Hematopoietic multipotent progenitor cell treated with erythropoietin and hydrocortisone succinate and interleukin-3 and kit ligand, for 8 days (in vitro differentiated cells): ENCODE data around the gene SCUBE1.

ENCODE experiments used
- DNase-seq: peaks from one replicate; pipeline ENCODE4 v3.0.0-alpha.2; 2015

Gene SCUBE1

GRCh38 chr22:43325176-43325575, 18.0 kb downstream of the SCUBE1 start:
- no peak for DNase-seq

- no peak for DNase-seq
Measured at GRCh38 chr22:43320943-43321900, 21.9 kb downstream of the SCUBE1 start.

- DNase-seq: no peak
Measured at GRCh38 chr22:43319661-43320486, 23.3 kb downstream of the SCUBE1 start.

DNA sequence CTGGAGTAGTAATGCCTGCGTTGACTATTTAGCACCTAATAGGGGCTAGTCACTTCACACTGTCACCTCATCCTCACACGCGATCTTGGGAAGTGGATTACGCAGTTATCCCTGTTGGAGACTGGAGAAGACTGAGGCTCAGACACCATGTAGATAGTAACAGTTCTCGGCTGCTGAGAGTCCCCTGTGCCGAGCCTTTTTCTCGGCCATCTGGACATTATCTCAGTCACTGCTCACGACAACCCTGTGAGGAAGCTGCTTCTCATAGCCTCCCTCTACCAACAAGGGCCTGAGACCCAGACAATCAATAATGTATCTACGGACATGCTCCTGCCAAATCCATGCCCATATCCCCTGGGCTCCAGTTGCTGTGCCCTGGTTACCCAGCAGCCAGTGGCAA, 25.9 kb downstream of the SCUBE1 start:
- DNase-seq: no peak

DNA sequence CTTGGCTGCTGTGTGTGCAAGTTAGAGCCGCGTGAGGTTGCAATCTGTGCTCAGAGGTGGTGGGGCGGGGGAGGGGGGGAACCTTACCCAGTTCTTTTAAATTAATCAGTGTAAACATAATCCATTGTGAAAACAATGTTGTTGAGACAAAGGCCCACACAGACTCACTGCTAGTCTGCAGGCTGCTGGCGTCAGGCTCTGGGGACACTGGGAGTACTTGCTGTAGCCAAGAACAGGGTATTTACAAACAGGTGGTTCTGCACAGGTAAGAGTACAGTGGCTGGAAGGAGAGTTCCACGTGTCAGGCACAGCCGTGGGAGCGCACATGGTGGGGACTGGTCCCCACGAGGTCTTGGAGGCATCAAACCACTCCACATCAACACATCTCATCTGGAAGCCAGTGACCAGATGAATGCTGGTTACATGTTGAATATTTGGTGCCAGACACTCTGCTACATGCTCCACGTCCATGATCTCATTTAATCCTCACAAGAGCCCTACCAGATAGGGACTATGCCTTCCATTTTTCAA, 27.4 kb downstream of the SCUBE1 start:
- DNase-seq: no peak

GRCh38 chr22:43314611-43315010, 28.6 kb downstream of the SCUBE1 start:
- DNase-seq: no peak

- DNase-seq: no peak
Measured at GRCh38 chr22:43313890-43314474, 29.2 kb downstream of the SCUBE1 start.

- no peak for DNase-seq
Measured at GRCh38 chr22:43313244-43313889, 29.8 kb downstream of the SCUBE1 start.

GRCh38 chr22:43312608-43313007, 30.6 kb downstream of the SCUBE1 start:
- DNase-seq: no peak

DNA sequence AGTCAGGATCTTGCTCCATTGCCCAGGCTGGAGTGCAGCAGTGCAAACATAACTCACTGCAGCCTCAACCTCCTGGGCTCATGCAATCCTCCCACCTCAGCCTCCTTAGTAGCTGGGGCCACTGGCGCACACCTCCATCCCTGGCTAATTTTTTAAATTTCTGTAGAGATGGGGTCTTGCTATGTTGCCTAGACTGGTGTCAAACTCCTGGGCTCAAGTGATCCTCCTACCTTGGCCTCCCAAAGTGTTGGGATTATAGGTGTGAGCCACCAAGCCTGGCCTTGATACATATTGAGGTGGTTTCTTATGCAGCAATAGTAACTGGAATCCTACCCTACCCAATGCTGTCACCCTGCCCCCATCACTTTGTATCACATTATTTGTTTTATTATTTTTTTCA, 32.4 kb downstream of the SCUBE1 start:
- no peak for DNase-seq

GRCh38 chr22:43310311-43310710, 32.9 kb downstream of the SCUBE1 start:
- peak; percentile 36 for DNase-seq

DNA sequence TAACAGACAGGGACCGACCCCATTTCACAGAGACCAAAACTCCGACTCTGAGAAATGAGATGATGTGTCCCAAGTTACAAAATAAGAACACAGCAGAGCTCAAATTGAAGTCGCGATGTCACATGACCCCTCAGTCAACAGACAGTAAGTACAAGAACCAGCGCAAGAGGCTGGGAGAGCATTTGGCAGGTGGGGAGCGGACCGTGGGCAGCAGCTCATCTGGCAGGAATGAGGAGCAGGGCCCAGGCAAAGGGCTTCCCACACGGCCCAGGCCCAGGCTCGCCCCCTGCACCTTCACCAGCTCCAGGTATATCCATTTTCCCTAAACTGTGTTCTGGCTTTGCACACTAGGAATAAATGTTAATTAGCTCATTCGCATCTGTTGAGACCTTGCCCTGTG, 34.3 kb downstream of the SCUBE1 start:
- DNase-seq: no peak

- DNase-seq: no peak
Measured at GRCh38 chr22:43308060-43308830, 34.9 kb downstream of the SCUBE1 start.

DNA sequence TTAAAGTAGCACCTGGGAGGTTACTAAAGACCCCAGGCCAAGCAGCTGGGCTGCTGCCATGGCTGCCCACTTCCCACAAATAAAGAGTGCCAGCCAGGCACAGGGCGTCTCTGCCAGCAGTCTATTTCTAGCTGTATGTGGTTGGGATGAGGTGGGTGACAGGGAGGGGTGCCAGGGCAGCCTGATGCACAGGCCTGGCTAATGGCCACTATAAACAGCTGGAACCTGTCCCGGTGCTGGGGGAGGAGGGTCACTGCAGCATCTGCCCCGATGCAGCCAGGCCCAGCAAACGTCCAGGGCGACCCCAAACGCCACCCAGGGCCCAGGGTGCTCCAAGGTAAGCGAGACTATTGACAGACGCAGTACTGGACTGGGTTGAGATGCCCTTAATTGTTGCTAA, 37.4 kb downstream of the SCUBE1 start:
- no peak for DNase-seq

GRCh38 chr22:43304831-43305590, 38.2 kb downstream of the SCUBE1 start:
- DNase-seq: no peak

GRCh38 chr22:43303751-43304150, 39.4 kb downstream of the SCUBE1 start:
- DNase-seq: no peak

DNA sequence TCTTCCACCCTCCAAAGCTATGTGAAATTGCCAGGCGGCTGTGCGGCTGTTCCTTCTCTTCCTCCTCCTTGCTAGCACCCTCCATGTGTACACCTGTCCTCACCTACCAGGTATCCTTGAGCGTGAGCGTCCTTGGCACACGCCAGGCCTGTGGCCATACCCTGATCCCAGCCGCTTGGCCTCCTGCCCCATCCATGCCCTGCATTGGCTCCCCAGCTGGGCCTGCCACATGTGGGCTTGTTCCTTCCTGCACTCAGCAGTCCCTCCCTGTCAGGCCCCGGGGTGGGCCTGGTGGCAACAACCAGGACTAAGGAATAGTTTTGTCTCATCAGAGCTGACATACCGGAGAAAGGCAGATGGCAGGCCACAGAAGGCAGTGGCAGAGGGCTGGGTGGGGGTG, 40.0 kb downstream of the SCUBE1 start:
- no peak for DNase-seq

- DNase-seq: no peak
Measured at GRCh38 chr22:43302531-43303041, 40.6 kb downstream of the SCUBE1 start.

DNA sequence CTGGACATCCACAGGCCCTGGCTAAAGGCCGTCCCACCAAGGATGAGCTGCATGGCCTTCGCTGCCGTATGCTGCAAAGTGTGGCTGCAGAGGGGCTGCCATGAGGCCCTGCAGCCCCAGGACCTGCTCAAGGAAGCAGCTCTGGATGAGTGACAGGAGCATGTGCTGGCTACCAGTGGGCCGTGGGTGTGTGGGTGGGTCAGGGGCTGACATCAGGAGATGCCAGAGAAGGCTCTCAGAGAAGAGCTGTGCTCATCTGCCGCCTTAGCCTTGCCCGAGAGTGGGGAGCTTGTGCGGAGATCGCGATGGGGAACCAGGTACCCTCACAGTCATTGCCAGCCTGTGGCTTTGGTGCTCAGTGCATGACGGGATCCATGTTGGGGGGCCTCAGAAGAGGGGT, 41.3 kb downstream of the SCUBE1 start:
- DNase-seq: no peak

DNA sequence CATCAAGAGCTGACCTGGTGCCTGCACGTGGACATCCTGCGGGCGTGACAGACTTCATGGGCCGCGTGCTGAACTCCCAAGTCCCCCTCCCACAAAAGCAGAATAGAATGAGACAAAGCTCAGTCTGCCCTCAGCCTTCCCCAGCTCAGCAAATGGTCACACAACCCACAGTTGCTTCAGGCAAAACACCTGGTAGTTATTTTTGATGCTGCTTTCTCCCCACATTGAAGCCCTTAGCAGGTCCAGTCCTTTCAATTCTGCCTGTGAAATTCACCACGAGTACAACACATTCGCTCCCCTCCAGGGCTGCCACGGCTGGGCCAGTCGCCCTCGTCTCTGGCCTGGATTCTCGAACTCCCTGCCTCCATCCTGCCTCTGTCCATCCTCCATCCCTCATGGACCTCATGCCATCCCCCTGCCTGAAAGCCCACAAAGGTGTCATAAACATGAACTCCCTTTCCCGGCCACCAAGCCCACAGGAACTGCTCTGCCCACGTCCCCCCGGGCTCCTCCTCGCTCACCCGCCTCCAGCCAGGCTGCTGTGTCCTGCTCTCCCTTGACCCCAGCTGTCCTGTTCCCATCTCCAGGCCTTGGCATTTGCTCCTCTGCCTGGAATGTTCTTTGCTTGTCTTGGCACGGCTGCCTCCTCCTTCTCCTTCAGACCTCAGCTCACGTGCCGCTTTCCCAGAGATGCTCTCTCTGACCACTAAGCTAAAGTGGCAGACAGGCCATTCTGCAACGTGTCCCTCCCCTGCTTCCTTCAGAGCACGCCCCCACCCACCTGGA, 42.1 kb downstream of the SCUBE1 start:
- DNase-seq: no peak
